T-cell (primary cell): ENCODE measurements around the gene SYT2. TPM values are rescaled to one million over a fixed set of nuclear protein-coding genes. Genes with fewer than 3 reads are reported as not detected.
"Not testable (repeated sequence)": the region's sequence is repeated elsewhere in the genome, so short reads cannot be mapped to it uniquely, and the experiment has no call there.

Experiments
- ATAC-seq, 4 experiments: fragments of 200-7000 bp in 3 of 4; fragments of 150-1000 bp in 1 of 4; cut with Tn5 transposase; replicated peaks in 1 of 4; 1 replicate in 3 of 4; 2 replicates in 1 of 4; pipeline ENCODE4 v1.10.0; 2021; ENCODE audit warnings: moderate library complexity in 3 of 4, mild to moderate bottlenecking in 2 of 4, moderate number of reproducible peaks in 1 of 4
- CTCF ChIA-PET, 2 donors: fragments of 300-600 bp; sonication (Branson Sonifier 250); formaldehyde crosslinking; loops; one replicate each; lab custom pipeline; 2022; ENCODE audit warnings: antibody characterized with exemption in 2 of 2; lab: Charles Lee
- POLR2A ChIA-PET, 2 donors: fragments of 300-600 bp; sonication (Branson Sonifier 250); formaldehyde crosslinking; loops; one replicate each; lab custom pipeline; 2022; ENCODE audit warnings: antibody characterized with exemption in 2 of 2; lab: Charles Lee
- DNase-seq, 35 experiments: peaks; one replicate each; pipeline versions ENCODE4 v3.0.0 to v3.0.0-alpha.2; 2013 to 2023
- H3K27ac ChIP-seq: one replicate; pipeline ENCODE4 v1.5.1; 2013; ENCODE audit warnings: low read length
- H3K27me3 ChIP-seq, 2 experiments: replicated peaks in 1 of 2; 1 replicate in 1 of 2; 2 replicates in 1 of 2; pipeline versions ENCODE4 v1.6.1 to v1.7.0; 2013; ENCODE audit warnings: low read length in 1 of 2, mixed read lengths in 1 of 2; ENCODE audit not compliant: control insufficient read depth in 2 of 2, insufficient read depth in 2 of 2; ENCODE audit errors: extremely low read depth in 1 of 2
- H3K36me3 ChIP-seq, 2 donors: 1 replicate in 1 of 2; 2 replicates in 1 of 2; pipeline versions ENCODE4 v1.6.1 to v1.7.0; 2013; ENCODE audit warnings: low read length in 1 of 2; ENCODE audit not compliant: control insufficient read depth in 2 of 2, insufficient read depth in 1 of 2; ENCODE audit errors: extremely low read depth in 1 of 2
- H3K4me1 ChIP-seq, 2 experiments: 1 replicate in 1 of 2; 2 replicates in 1 of 2; pipeline versions ENCODE4 v1.6.1 to v1.7.0; 2013; ENCODE audit warnings: low read length in 2 of 2, mixed read lengths in 1 of 2; ENCODE audit not compliant: insufficient read depth in 2 of 2, control insufficient read depth in 1 of 2; ENCODE audit errors: extremely low read depth in 1 of 2
- H3K4me3 ChIP-seq, 2 donors: 1 replicate in 1 of 2; 2 replicates in 1 of 2; pipeline versions ENCODE4 v1.5.1 to v1.7.0; 2013; ENCODE audit warnings: mild to moderate bottlenecking in 2 of 2, low read length in 1 of 2, moderate library complexity in 1 of 2; ENCODE audit not compliant: control insufficient read depth in 1 of 2; ENCODE audit errors: extremely low read depth in 1 of 2
- H3K9me3 ChIP-seq: 2 replicates; pipeline ENCODE4 v1.7.0; 2013
- H3K27ac Mint-ChIP-seq, 2 donors: one replicate each; pipeline ENCODE4 v1.8.0; 2020 to 2021; ENCODE audit warnings: mild to moderate bottlenecking in 2 of 2, mixed read lengths in 2 of 2
- H3K27me3 Mint-ChIP-seq, 2 donors: one replicate each; pipeline ENCODE4 v1.8.0; 2021 to 2022; ENCODE audit warnings: mixed read lengths in 2 of 2
- H3K36me3 Mint-ChIP-seq: one replicate; pipeline ENCODE4 v1.8.0; 2021; ENCODE audit warnings: mixed read lengths
- H3K4me1 Mint-ChIP-seq, 3 donors: one replicate each; pipeline ENCODE4 v1.8.0; 2020 to 2022; ENCODE audit warnings: mixed read lengths in 3 of 3, mild to moderate bottlenecking in 1 of 3
- H3K4me3 Mint-ChIP-seq, 3 donors: one replicate each; pipeline ENCODE4 v1.8.0; 2020 to 2022; ENCODE audit warnings: mild to moderate bottlenecking in 3 of 3, mixed read lengths in 3 of 3, moderate library complexity in 3 of 3
- H3K9me3 Mint-ChIP-seq, 3 donors: one replicate each; pipeline ENCODE4 v1.8.0; 2020 to 2022; ENCODE audit warnings: mixed read lengths in 3 of 3
- WGBS: methylation state at CpG from one replicate; pipeline ENCODE4 v1.1.5; 2013; ENCODE audit warnings: missing lambda C conversion rate; ENCODE audit not compliant: insufficient coverage; 5-methylcytosine and 5-hydroxymethylcytosine counted together
- total RNA-seq, 35 experiments: library from RNA in 6 of 35; stranded (reverse) in 6 of 35; fragments of 120-200 nt in 1 of 35; gene quantifications; one replicate each; pipeline versions ENCODE4 v1.2.1 to v1.2.4 and lab custom pipeline; 2013 to 2026

Gene SYT2
- total RNA-seq, 5 donors from 2014 or later (not counting 1 experiment from before 2014, with no cell fraction given) = 0.03 to 0.07 (median 0.06) TPM; not detected in 2

GRCh38 chr1:202619012-202619411 lies 91.2 kb downstream of the SYT2 start:
- H3K9me3 ChIP-seq, H3K4me3 ChIP-seq, H3K27ac Mint-ChIP-seq, ATAC-seq, H3K36me3 ChIP-seq, H3K4me3 Mint-ChIP-seq, H3K36me3 Mint-ChIP-seq, H3K9me3 Mint-ChIP-seq, POLR2A ChIA-PET, H3K27ac ChIP-seq, DNase-seq: not testable (repeated sequence)
- Mint-ChIP-seq H3K27me3 (peaks cover 33 to 38% of the 10 kb centered on the region in 2 donors), H3K4me1 (peaks cover 14 to 25% (median 23%) of the 10 kb centered on the region in 3 donors)
- CTCF ChIA-PET = interaction anchor here in 1 of 2 donors (0.6 kb wide), 1 partner anchor 1025 kb away, joined by 3 read pairs; no protein-coding TSS in a partner anchor
- Histone ChIP-seq H3K27me3 (peaks cover 0 to 47% of the 10 kb centered on the region in 2 experiments), H3K4me1 (peaks cover 0 to 12% of the 10 kb centered on the region in 2 experiments)
- 83% methylated on average over 1 of the region's 11 CpGs for WGBS

- peaks cover 0 to 12% of the 10 kb centered on the region in 2 experiments for H3K4me1 ChIP-seq
- no peaks in the 10 kb centered on the region for H3K9me3 ChIP-seq
- 75% methylated on average over 12 of the region's 13 CpGs for whole genome bisulfite sequencing
- POLR2A ChIA-PET = no interaction called here
- peak overlapping the region in 1 of 3 donors; percentile 26 for H3K4me3 Mint-ChIP-seq
- CTCF ChIA-PET = interaction anchor here (0.6 to 0.7 kb wide), 2 partner anchors 50 to 156 kb away, joined by 3 read pairs; no protein-coding TSS in a partner anchor
- H3K4me3 ChIP-seq = no peak overlapping the region
- H3K9me3 Mint-ChIP-seq = no peaks in the 10 kb centered on the region
- no peak overlapping the region for H3K27ac Mint-ChIP-seq
- DNase-seq (no peak), ATAC-seq (no peak)
- peaks cover 33 to 35% of the 10 kb centered on the region in 2 donors for H3K27me3 Mint-ChIP-seq
- peaks cover 0 to 30% of the 10 kb centered on the region in 2 experiments for H3K27me3 ChIP-seq
- no peaks in the 10 kb centered on the region for H3K36me3 ChIP-seq
- no peak overlapping the region for H3K27ac ChIP-seq
- H3K4me1 Mint-ChIP-seq = peaks cover 14 to 25% (median 23%) of the 10 kb centered on the region in 3 donors
- H3K36me3 Mint-ChIP-seq = no peaks in the 10 kb centered on the region
Observed at GRCh38 chr1:202616355-202616915, 93.8 kb downstream of the SYT2 start.

- no peaks in the 10 kb centered on the region for H3K9me3 ChIP-seq
- no peaks in the 10 kb centered on the region for H3K9me3 Mint-ChIP-seq
- H3K27me3 Mint-ChIP-seq = peaks cover 31 to 35% of the 10 kb centered on the region in 2 donors
- no peak overlapping the region for H3K27ac ChIP-seq
- peaks cover 0 to 12% of the 10 kb centered on the region in 2 experiments for H3K4me1 ChIP-seq
- H3K27ac Mint-ChIP-seq = no peak overlapping the region
- WGBS = 22% methylated on average over 9 of the region's 11 CpGs
- H3K36me3 Mint-ChIP-seq = peaks cover 3% of the 10 kb centered on the region
- H3K27me3 ChIP-seq = peaks cover 0 to 29% of the 10 kb centered on the region in 2 experiments
- DNase-seq (peak in 1 of 35 experiments; percentile 22), ATAC-seq (no peak)
- H3K4me1 Mint-ChIP-seq = peaks cover 14 to 25% (median 23%) of the 10 kb centered on the region in 3 donors
- H3K4me3 ChIP-seq = no peak overlapping the region
- H3K36me3 ChIP-seq = no peaks in the 10 kb centered on the region
- H3K4me3 Mint-ChIP-seq = peak overlapping the region in 1 of 3 donors; percentile 26
- ChIA-PET POLR2A (no interaction called here), CTCF (no interaction called here)
Observed at GRCh38 chr1:202615501-202616354, 94.5 kb downstream of the SYT2 start.

- CTCF ChIA-PET = interaction anchor here in 1 of 2 donors (0.9 kb wide), 1 partner anchor 151 kb away, joined by 3 read pairs; no protein-coding TSS in a partner anchor
Observed at GRCh38 chr1:202615208-202615500, 95.1 kb downstream of the SYT2 start.

GRCh38 chr1:202614363-202615207 lies 95.7 kb downstream of the SYT2 start:
- H3K36me3 Mint-ChIP-seq, H3K9me3 ChIP-seq, H3K27ac ChIP-seq, H3K9me3 Mint-ChIP-seq, H3K4me3 ChIP-seq, H3K27ac Mint-ChIP-seq, H3K36me3 ChIP-seq, ATAC-seq, DNase-seq, H3K4me3 Mint-ChIP-seq, POLR2A ChIA-PET: not testable (repeated sequence)
- peaks cover 14 to 25% (median 23%) of the 10 kb centered on the region in 3 donors for H3K4me1 Mint-ChIP-seq
- Histone ChIP-seq H3K4me1 (peaks cover 0 to 12% of the 10 kb centered on the region in 2 experiments), H3K27me3 (peaks cover 0 to 24% of the 10 kb centered on the region in 2 experiments)
- peaks cover 28 to 29% of the 10 kb centered on the region in 2 donors for H3K27me3 Mint-ChIP-seq
- CTCF ChIA-PET = interaction anchor here in 1 of 2 donors (0.9 kb wide), 1 partner anchor 150 kb away, joined by 3 read pairs; no protein-coding TSS in a partner anchor
- WGBS = 83% methylated on average over 9 of the region's 11 CpGs

More at GRCh38 chr1:202615208-202615500, 95.1 kb downstream of the SYT2 start:
- H3K36me3 ChIP-seq, H3K9me3 ChIP-seq, H3K9me3 Mint-ChIP-seq, H3K27ac Mint-ChIP-seq, H3K4me3 Mint-ChIP-seq, H3K4me3 ChIP-seq, DNase-seq, H3K27ac ChIP-seq, H3K36me3 Mint-ChIP-seq, POLR2A ChIA-PET, ATAC-seq: not testable (repeated sequence)
- 80% methylated on average over 1 of the region's 1 CpG for WGBS
- H3K4me1 ChIP-seq = peaks cover 0 to 12% of the 10 kb centered on the region in 2 experiments
- H3K27me3 ChIP-seq = peaks cover 0 to 29% of the 10 kb centered on the region in 2 experiments
- Mint-ChIP-seq H3K4me1 (peaks cover 14 to 25% (median 23%) of the 10 kb centered on the region in 3 donors), H3K27me3 (peaks cover 29 to 31% of the 10 kb centered on the region in 2 donors)
